ENCODE data around the gene ADGRV1.

ADGRV1 gene

DNA sequence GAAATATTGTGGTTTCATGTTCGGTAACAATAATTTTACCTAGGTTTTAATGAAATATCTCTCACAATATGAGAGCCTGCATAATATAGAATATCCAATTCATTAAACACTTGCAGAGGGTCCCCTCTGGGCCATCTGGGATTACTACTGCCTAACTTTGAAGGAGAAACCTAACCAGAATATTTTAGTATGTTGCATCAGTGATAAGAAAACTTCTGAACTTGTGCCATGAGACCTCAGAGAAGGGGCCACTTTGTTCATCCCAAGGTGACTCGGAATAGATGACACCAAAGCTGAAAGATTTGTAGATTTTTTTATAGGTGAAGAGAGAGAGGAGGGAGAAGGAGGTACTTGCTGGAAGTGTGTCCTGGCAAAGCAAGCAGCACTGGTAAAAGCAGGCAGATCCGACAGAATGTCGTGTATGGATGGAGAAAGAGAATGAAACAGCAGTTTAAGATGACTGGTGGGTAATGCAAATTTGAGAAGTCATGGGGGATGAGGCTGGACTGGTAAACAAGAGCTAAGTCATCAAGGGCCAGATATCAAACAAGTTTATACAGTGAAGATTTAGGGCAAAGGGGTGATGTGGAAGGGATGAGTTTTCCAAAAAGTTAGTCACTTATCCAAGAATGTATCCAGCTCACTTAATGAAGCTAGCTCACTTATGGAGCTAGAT, 372.3 kb downstream of the ADGRV1 start:
- TF ChIP-seq CTCF (IDR thresholded peaks at IDR 0.05; ENCODE audit: low read depth, low read length, missing control alignments) = no peak
- H3K4me3 ChIP-seq (replicated peaks; ENCODE audit: low read depth, low read length) = no peak overlapping the region
- DNase-seq (ENCODE audit: extremely low read depth, low read depth) = no peak

DNA sequence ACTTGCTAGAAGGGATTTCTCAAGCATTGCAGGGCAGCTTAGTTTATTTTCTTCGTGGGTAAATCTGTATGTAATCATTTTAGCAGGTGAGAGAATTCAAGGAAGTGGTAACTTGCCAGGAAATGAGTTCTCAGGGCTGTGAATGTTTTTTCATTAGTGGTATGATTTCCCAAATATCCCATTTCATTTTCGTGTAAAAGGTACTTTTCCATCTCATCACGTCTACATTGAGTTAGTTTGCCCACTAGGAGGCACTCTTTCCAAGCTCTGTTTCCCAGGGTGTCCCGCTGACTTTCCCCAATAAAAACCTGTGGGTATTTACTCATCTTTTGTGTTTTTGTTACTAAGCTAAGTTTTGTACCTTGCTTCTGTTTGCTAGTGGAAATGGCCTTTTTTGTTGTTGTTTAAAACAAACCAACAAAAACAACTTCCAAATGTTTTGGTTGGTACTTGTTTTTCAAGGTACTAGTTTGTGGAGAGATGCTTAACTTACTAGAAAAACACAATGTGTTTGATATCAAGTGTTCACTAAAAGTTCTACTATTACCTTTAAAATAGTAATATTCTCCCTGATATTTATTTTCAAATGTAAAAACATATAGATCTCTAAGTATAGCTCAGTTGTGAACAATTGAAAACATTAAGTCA, 373.6 kb downstream of the ADGRV1 start:
- no peak overlapping the region for H3K4me3 ChIP-seq (replicated peaks; ENCODE audit: low read depth, low read length)

GRCh38 chr5:90933298-90933697, 374.7 kb downstream of the ADGRV1 start:
- no peak for DNase-seq (ENCODE audit: extremely low read depth, low read depth)
- no peak overlapping the region for H3K4me3 ChIP-seq (replicated peaks; ENCODE audit: low read depth, low read length)
- TF ChIP-seq CTCF (IDR thresholded peaks at IDR 0.05; ENCODE audit: low read depth, low read length, missing control alignments) = no peak

More for the DNA sequence above, 373.6 kb downstream of the ADGRV1 start:
- TF ChIP-seq CTCF (IDR thresholded peaks at IDR 0.05; ENCODE audit: low read depth, low read length, missing control alignments) = peak; percentile 74
- peak; percentile 48 for DNase-seq (ENCODE audit: extremely low read depth, low read depth)

GRCh38 chr5:90934091-90934719, 375.6 kb downstream of the ADGRV1 start:
- H3K4me3 ChIP-seq (replicated peaks; ENCODE audit: low read depth, low read length) = no peak overlapping the region
- DNase-seq (ENCODE audit: extremely low read depth, low read depth) = no peak
- no peak for TF ChIP-seq CTCF (IDR thresholded peaks at IDR 0.05; ENCODE audit: low read depth, low read length, missing control alignments)

- no peak for DNase-seq (ENCODE audit: extremely low read depth, low read depth)
- no peak overlapping the region for H3K4me3 ChIP-seq (replicated peaks; ENCODE audit: low read depth, low read length)
- no peak for TF ChIP-seq CTCF (IDR thresholded peaks at IDR 0.05; ENCODE audit: low read depth, low read length, missing control alignments)
Measured at GRCh38 chr5:90934738-90935137, 376.1 kb downstream of the ADGRV1 start.

- TF ChIP-seq CTCF (IDR thresholded peaks at IDR 0.05; ENCODE audit: low read depth, low read length, missing control alignments) = no peak
- DNase-seq (ENCODE audit: extremely low read depth, low read depth) = no peak
- H3K4me3 ChIP-seq (replicated peaks; ENCODE audit: low read depth, low read length) = no peak overlapping the region
Measured at GRCh38 chr5:90939211-90939610, 380.6 kb downstream of the ADGRV1 start.
